NCI-H345 treated with DMSO at 0.1 percent for 48 hours (cell line): Measurements from ENCODE around the gene KCNE2.
A peak's percentile ranks its signal among the peaks of the same experiment; 100 is the strongest.

Experiments
- DNase-seq: peaks from one replicate; lab custom pipeline; 2025; ENCODE audit not compliant: unreplicated experiment; lab: John Stamatoyannopoulos, UW

The KCNE2 gene, protein sequence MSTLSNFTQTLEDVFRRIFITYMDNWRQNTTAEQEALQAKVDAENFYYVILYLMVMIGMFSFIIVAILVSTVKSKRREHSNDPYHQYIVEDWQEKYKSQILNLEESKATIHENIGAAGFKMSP

GRCh38 chr21:34363733-34364132 is at the start of gene KCNE2:
TSS of gene KCNE2 (plus strand) at chr21:34364006. CDS start at chr21:34370479, 6,473 bp downstream.
- DNase-seq = no peak

- no peak for DNase-seq
These were observed 44.2 kb upstream of the KCNE2 start for GRCh38 chr21:34319585-34319984.

DNA sequence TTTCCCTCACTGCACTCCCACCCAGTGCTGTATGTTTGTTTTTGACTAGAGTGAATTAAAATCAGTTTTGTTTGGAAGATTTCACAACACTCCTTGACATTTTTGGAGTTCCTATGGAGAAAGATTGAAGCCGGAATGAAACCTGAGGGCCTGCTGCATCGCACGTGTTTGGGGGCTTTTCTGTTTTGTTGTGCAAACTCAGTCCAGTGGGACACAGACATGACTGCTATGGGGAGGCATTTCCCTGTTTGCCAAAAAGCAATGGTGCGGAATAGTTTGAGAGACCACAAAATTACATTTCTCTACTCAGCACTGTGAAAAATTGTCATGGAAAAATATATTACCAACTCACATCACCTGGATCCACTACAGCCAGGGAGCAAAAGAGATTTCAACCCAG is 43.8 kb upstream of the KCNE2 start:
- DNase-seq = no peak

GRCh38 chr21:34330055-34330454 is 33.8 kb upstream of the KCNE2 start:
- DNase-seq = no peak

DNA sequence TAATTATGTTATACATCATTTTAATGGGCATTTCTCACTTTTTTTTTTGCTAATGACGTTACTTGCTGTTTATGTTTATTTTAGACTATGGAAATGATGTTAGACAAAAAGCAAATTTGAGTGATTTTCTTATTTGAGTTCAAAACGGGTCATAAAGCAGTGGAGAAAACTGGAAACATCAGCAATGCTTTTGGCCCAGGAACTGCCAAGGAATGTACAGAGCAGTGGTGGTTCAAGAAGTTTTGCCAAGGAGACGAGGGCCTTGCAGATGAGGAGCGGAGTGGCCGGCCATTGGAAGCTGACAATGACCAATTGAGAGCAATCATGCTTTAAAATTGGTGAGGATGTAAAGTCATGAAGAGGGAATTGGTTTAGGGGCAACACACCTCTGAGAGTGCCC is 32.1 kb upstream of the KCNE2 start:
- no peak for DNase-seq

- no peak for DNase-seq
These were observed 31.5 kb upstream of the KCNE2 start for GRCh38 chr21:34332347-34332746.

DNA sequence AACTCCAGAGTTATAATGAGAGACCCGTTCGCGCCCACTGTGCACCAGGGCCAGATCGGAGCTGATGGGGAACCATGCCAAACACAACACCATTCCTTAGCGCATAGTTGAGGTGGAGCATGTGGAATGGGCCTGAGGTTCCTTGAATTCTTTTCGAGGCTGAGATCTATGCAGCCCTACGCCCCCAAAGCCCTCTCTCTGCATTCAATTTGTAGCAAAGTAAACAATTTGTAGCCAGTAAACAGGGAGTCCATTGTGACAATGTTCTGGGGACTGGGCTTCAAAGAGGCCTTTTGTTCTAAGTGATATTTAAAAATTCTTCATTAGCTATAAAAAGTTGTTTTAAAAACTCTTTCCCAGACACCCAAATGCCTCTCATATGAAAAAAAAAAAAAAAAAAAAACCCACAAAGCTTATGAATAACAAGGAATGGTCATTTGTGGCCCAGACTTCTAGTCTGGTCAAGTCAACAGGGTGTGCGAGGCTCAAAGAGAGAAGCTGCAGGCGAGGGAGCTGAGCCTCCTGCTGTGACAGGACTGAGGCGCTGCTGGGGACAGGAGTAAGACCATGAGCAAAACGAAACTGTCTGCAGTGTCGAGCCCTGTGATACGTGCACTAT is 30.6 kb upstream of the KCNE2 start:
- no peak for DNase-seq

DNA sequence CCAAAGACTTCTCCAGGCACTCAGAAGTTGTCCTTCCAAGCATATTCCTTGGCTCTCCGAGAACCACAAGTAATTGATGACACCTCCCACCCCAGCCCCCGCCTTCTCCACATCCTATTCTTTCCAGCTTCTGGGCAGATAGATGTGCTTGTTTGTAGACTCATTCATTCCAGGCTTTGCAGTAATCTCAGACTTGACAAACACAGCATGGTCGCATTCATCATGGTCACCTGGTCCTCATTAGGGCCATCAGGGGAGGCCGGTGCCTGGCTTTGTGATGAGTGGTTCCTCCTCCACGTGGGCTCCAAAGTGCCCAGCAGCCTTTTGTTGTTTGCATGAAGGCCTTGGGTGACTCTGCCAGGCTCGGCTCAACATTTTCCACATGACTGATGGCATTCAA is 28.5 kb upstream of the KCNE2 start:
- DNase-seq = peak; percentile 51

DNA sequence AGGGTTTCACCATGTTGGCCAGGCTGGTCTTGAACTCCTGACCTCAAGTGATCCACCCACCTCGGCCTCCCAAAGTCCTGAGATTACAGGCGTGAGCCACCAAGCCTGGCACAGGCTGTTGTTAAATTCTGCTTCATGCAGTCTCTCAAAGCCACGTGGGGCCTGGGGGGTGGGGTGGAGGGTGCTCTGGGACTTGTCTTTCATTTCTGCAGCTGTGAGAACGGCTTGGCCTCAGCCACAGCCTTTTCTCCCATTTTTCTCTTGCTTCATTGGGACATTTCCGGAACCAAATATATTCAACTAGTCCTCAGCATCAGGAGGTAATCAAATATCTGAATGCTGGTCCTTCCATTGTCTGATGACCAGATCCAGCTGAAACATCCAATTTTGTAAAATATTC is 27.6 kb upstream of the KCNE2 start:
- DNase-seq = no peak

DNA sequence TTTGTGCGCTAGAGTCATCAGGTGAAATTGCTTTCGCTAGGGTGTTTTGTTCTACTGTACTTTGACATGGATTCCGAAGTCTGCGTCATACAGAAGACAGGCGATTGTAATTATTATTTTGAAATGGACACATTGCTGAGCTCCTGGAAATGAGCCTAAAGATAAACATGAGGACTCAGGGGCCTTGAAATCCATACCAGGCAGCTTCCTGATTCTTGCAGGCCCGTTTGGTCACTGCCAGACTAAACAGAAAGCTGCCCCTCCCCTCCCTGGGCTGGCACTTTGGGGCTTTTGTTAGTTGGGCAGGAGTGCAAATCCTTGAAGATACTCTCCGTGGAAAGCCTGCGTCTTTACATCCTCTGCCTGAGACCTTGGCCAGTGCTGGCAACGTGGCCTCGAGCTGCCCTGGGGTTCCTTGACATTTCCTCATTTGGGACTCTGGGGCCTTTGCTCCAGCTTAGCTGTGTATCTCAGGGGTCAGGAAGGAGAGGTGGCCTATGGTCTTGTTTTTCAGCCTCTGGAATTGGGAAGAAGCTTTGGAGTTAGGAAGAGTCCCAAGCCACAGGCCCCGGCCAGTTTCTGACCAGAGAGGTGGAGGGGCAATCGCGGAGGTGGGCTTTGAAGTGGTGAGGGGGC is 26.9 kb upstream of the KCNE2 start:
- no peak for DNase-seq

- no peak for DNase-seq
These were observed 26.1 kb upstream of the KCNE2 start for GRCh38 chr21:34337741-34338140.

DNA sequence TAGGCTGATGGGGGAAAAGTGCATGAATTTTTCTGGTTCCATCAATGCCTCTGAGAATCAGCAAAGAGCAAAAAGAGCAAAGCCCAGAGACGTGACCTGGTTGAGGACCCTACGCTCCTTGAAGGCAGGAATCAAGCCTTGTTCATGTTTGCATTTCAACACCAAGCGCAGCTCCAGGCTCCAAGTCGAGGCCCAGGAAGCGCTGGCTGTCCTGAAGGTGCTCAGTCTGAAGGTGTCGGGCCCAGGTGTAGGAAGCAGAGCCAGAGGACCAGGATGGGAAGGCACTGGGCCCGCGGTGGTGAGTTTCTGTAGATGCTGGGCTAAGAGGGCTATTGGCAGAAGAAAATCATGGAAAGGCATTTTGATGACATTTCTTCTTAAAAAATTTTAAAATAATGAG is 25.6 kb upstream of the KCNE2 start:
- DNase-seq = no peak

GRCh38 chr21:34340061-34340460 is 23.7 kb upstream of the KCNE2 start:
- DNase-seq = no peak

- DNase-seq = no peak
These were observed 21.3 kb upstream of the KCNE2 start for GRCh38 chr21:34342476-34342875.

DNA sequence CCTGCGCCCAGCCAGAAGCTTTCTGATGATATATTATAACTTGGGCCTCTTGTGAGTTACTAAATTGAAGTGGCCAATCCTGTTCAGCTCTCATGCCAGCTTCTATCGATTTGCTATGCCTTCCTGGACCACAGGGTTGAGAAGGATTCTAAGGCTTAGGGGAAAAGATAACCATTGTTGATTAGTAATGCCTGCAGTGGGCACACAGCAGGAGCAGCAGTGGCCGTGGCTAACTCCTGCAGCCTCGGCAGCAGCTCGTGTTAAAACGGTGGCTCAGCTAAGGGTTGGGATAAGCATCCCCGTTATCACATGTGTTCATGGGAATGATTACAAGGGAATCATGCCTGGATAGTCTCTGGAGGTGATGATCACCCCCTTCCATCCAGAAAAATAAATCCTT is 20.5 kb upstream of the KCNE2 start:
- DNase-seq = no peak

GRCh38 chr21:34343838-34344381 is 19.9 kb upstream of the KCNE2 start:
- DNase-seq = no peak

GRCh38 chr21:34344584-34344983 is 19.2 kb upstream of the KCNE2 start:
- DNase-seq = no peak

DNA sequence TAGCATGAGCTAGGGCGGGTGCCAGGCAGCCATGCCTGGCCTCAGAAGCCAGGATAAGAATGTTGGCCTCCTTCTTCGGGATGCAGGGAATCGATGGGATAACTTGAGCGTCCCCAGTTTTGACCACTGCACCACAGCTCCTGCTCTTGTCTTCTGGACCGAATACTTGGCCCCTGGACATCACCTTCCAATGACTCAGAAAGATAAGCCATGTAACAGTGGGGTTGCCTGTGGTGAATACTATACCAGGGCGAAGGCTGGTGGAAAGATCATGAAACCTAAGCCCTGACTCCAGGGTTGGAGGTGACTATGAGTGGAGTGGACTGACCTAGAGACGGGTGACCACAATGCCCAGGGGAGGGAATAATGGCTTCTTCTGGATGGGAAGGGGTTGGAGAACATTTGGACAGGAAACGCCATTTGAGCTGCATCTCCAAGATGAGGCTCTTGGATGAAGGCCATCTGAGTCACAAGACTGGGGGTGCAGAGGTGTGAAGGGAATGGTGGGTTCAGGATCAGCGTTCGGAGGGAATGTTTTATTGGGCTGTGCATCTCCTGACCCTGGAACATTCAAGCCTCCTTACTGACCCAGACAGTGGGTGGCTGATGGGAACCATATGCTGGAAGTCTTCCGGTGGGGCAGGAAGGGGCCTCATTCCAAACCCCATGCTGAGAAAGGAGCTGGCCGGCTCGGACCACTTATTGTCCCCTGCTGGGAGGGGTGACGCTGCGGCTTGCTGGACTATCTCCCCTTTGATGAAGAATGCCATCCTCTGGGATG is 18.5 kb upstream of the KCNE2 start:
- DNase-seq = no peak

DNA sequence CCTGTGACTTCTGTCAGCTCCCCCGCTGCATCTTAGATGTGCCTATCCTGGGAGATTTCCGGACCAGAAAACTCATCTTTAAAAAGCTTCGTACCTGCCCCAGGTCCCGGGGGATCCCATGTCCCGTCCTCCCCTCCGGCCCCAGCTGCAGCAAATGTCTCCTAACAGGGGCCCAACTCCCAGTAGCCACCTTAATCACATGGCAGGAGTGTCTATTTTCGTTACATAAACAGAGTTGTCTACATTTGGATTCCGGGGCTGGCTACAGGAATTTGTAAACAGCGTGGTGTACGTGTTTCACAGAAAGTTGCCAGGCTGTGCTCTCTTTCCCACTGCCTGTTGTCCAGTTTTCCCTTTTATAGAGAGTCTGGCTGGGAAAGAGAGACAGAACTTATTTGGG is 17.9 kb upstream of the KCNE2 start:
- DNase-seq = no peak

- no peak for DNase-seq
These were observed 14.8 kb upstream of the KCNE2 start for GRCh38 chr21:34348890-34349519.

DNA sequence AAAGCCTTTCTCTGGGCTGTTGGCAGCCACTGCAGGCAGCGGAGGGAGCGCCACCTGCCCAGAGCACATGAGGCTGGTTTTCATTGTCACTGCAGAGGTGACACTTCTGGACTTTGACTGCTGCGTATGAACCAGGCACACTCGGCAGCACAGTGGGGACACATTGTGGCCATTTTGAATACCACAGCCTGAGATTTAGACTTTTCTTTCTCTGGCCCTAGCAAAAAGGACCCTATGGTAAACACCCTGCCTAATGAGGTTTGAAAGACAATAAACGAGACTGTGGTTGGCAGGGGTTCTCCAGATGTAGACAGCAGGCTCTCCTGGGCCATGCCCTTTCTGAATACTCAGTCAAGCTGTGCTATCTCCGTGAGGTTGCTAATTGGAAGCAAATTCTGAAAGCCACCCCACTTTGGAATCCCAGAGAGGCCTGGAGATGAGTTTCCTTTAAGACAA is 12.0 kb upstream of the KCNE2 start:
- DNase-seq = peak; percentile 59
